H9 (cell line): ENCODE measurements around the gene TRH. TPM values are rescaled to one million over a fixed set of nuclear protein-coding genes. Genes with fewer than 3 reads are reported as not detected.

Experiments
- DNase-seq: peaks from one replicate; pipeline ENCODE4 v3.0.0-alpha.2; 2017
- H2AFZ ChIP-seq: one replicate; pipeline ENCODE4 v1.6.1; 2013; ENCODE audit warnings: mild to moderate bottlenecking, low read length, control low read depth, moderate library complexity
- H2AK5ac ChIP-seq: 2 replicates; pipeline ENCODE4 v1.6.1; 2013; ENCODE audit warnings: low read length, control low read depth, mixed read lengths; ENCODE audit not compliant: insufficient read length
- H2BK120ac ChIP-seq: one replicate; pipeline ENCODE4 v1.6.1; 2013; ENCODE audit warnings: low read depth, mild to moderate bottlenecking, low read length, control low read depth, inconsistent platforms; ENCODE audit not compliant: poor library complexity, severe bottlenecking
- H2BK12ac ChIP-seq: 2 replicates; pipeline ENCODE4 v1.6.1; 2013; ENCODE audit warnings: low read length, control low read depth, mixed read lengths, low read depth; ENCODE audit not compliant: insufficient read length
- H2BK15ac ChIP-seq: 2 replicates; pipeline ENCODE4 v1.6.1; 2013; ENCODE audit warnings: low read depth, low read length, control low read depth
- H2BK20ac ChIP-seq: one replicate; pipeline ENCODE4 v1.6.1; 2013; ENCODE audit warnings: low read depth, mild to moderate bottlenecking, low read length, control low read depth, inconsistent platforms; ENCODE audit not compliant: poor library complexity, severe bottlenecking
- H2BK5ac ChIP-seq: 2 replicates; pipeline ENCODE4 v1.6.1; 2013; ENCODE audit warnings: low read length, control low read depth, mixed read lengths; ENCODE audit not compliant: insufficient read length
- H3K14ac ChIP-seq: 2 replicates; pipeline ENCODE4 v1.6.1; 2013; ENCODE audit warnings: low read length, control low read depth; ENCODE audit not compliant: insufficient read depth
- H3K18ac ChIP-seq: 2 replicates; pipeline ENCODE4 v1.6.1; 2013; ENCODE audit warnings: low read depth, mild to moderate bottlenecking, mixed read lengths, low read length, control low read depth; ENCODE audit not compliant: insufficient read length
- H3K23ac ChIP-seq: 2 replicates; pipeline ENCODE4 v1.6.1; 2013; ENCODE audit warnings: low read length, control low read depth, mixed read lengths, low read depth; ENCODE audit not compliant: insufficient read length
- H3K23me2 ChIP-seq: 2 replicates; pipeline ENCODE4 v1.6.1; 2013; ENCODE audit warnings: low read depth, mild to moderate bottlenecking, mixed read lengths, low read length, control low read depth; ENCODE audit not compliant: insufficient read length, poor library complexity, severe bottlenecking
- H3K27ac ChIP-seq: 2 replicates; pipeline ENCODE4 v1.5.1; 2013; ENCODE audit warnings: low read length, control low read depth, mixed read lengths, low read depth; ENCODE audit not compliant: insufficient read length
- H3K27me3 ChIP-seq: 2 replicates; pipeline ENCODE4 v1.6.1; 2013; ENCODE audit warnings: low read length, control low read depth, inconsistent platforms; ENCODE audit not compliant: insufficient read depth
- H3K4ac ChIP-seq: 2 replicates; pipeline ENCODE4 v1.6.1; 2013; ENCODE audit warnings: low read depth, mild to moderate bottlenecking, control low read depth, inconsistent platforms, low read length, moderate library complexity
- H3K4me1 ChIP-seq: 2 replicates; pipeline ENCODE4 v1.6.1; 2013; ENCODE audit warnings: low read length, control low read depth, inconsistent platforms; ENCODE audit not compliant: insufficient read depth
- H3K4me2 ChIP-seq: 2 replicates; pipeline ENCODE4 v1.6.1; 2013; ENCODE audit warnings: low read length, control low read depth, mixed read lengths; ENCODE audit not compliant: insufficient read length, insufficient read depth
- H3K56ac ChIP-seq: 2 replicates; pipeline ENCODE4 v1.6.1; 2013; ENCODE audit warnings: low read depth, mild to moderate bottlenecking, mixed read lengths, low read length, control low read depth; ENCODE audit not compliant: insufficient read length
- H3K79me1 ChIP-seq: 2 replicates; pipeline ENCODE4 v1.6.1; 2013; ENCODE audit warnings: low read depth, mild to moderate bottlenecking, moderate library complexity, low read length, control low read depth, inconsistent platforms; ENCODE audit not compliant: insufficient read depth, poor library complexity, severe bottlenecking
- H3K79me2 ChIP-seq: 2 replicates; pipeline ENCODE4 v1.6.1; 2013; ENCODE audit warnings: low read length, control low read depth, inconsistent platforms; ENCODE audit not compliant: insufficient read depth
- H3K9ac ChIP-seq: 2 replicates; pipeline ENCODE4 v1.6.1; 2013; ENCODE audit warnings: low read length, control low read depth, mixed read lengths; ENCODE audit not compliant: insufficient read length; ENCODE audit errors: extremely low read depth
- H3K9me3 ChIP-seq: one replicate; pipeline ENCODE4 v1.6.1; 2013; ENCODE audit warnings: low read depth, low read length, inconsistent platforms; ENCODE audit not compliant: control insufficient read depth
- H3T11ph ChIP-seq: one replicate; pipeline ENCODE4 v1.6.1; 2013; ENCODE audit warnings: mild to moderate bottlenecking, low read length, control low read depth, inconsistent platforms
- H4K20me1 ChIP-seq: one replicate; pipeline ENCODE4 v1.6.1; 2013; ENCODE audit not compliant: control insufficient read depth, insufficient read length, insufficient read depth
- H4K5ac ChIP-seq: 2 replicates; pipeline ENCODE4 v1.6.1; 2013; ENCODE audit warnings: low read depth, mild to moderate bottlenecking, mixed read lengths, low read length, control low read depth; ENCODE audit not compliant: insufficient read length
- H4K8ac ChIP-seq: replicated peaks from 2 replicates; pipeline ENCODE4 v1.6.1; 2013; ENCODE audit warnings: low read length, control low read depth, mixed read lengths, low read depth; ENCODE audit not compliant: insufficient read length
- H4K91ac ChIP-seq: 2 replicates; pipeline ENCODE4 v1.6.1; 2013; ENCODE audit warnings: low read depth, mild to moderate bottlenecking, moderate library complexity, mixed read lengths, low read length, control low read depth; ENCODE audit not compliant: insufficient read length
- H3K27ac Mint-ChIP-seq, 3 experiments: 2 replicates in 2 of 3; 3 replicates in 1 of 3; pipeline ENCODE4 v1.8.0; 2020 to 2021; ENCODE audit warnings: mixed read lengths in 3 of 3, mild to moderate bottlenecking in 1 of 3, moderate library complexity in 1 of 3
- H3K27me3 Mint-ChIP-seq: 2 replicates; pipeline ENCODE4 v1.8.0; 2021; ENCODE audit warnings: low read depth, mild to moderate bottlenecking, moderate library complexity, mixed read lengths
- H3K36me3 Mint-ChIP-seq, 3 experiments: 2 replicates in 2 of 3; 3 replicates in 1 of 3; pipeline ENCODE4 v1.8.0; 2020 to 2021; ENCODE audit warnings: low read depth in 3 of 3, mixed read lengths in 3 of 3; ENCODE audit not compliant: insufficient read depth in 1 of 3
- H3K4me1 Mint-ChIP-seq, 2 experiments: 2 replicates each; pipeline ENCODE4 v1.8.0; 2020; ENCODE audit warnings: mixed read lengths in 2 of 2
- H3K4me3 Mint-ChIP-seq, 2 experiments: 2 replicates in 1 of 2; 3 replicates in 1 of 2; pipeline ENCODE4 v1.8.0; 2020 to 2021; ENCODE audit warnings: mild to moderate bottlenecking in 2 of 2, mixed read lengths in 2 of 2, moderate library complexity in 1 of 2
- H3K9me3 Mint-ChIP-seq, 2 experiments: 2 replicates in 1 of 2; 3 replicates in 1 of 2; pipeline ENCODE4 v1.8.0; 2020; ENCODE audit warnings: mild to moderate bottlenecking in 2 of 2, mixed read lengths in 2 of 2, moderate library complexity in 1 of 2
- WGBS: extraction: QIAGEN DNeasy Blood & Tissue Kit; methylation state at CpG from one replicate; pipeline ENCODE4 v1.1.7; 2013; ENCODE audit warnings: missing lambda C conversion rate, low lambda C conversion rate, mixed read lengths; ENCODE audit not compliant: insufficient read length; ENCODE audit errors: extremely low coverage; 5-methylcytosine and 5-hydroxymethylcytosine counted together
- total RNA-seq: library from RNA; stranded (reverse); gene quantifications from 2 replicates; pipeline ENCODE4 v1.2.1, GENCODE V29; 2021
- TF ChIP-seq, protein P1 (sequence below): fragments of 200-600 bp; sonication (generic); conservative IDR thresholded peaks from 3 replicates; pipeline ENCODE4 v1.8.0; 2021; ENCODE audit warnings: antibody characterized with exemption, mild to moderate bottlenecking

TRH gene
- total RNA-seq, 1 experiment from 2014 or later, result not detected

DNA sequence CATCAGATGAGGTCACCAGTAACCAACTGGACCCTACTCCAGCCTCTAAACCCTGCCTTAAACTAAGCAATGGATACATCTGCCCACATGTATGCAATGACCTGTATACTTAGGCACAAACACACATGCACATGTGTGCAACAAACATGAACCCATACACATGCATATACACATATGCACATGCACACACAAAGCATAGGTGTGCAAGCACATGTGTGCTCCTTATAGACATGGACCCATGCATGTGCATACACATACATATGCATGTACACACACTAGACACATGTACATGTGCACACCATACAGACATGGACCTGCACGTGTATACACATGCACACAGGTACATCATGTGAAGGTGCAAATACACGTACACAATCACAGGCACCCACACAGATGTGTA is 8.6 kb upstream of the TRH start:
- no peak overlapping the region for H3T11ph ChIP-seq
- no peak overlapping the region for H2BK15ac ChIP-seq
- H2AFZ ChIP-seq, result no peak overlapping the region
- no peaks in the 10 kb centered on the region for H4K20me1 ChIP-seq
- H2BK5ac ChIP-seq, result no peak overlapping the region
- no peak overlapping the region for H3K56ac ChIP-seq
- no peak overlapping the region for H3K4ac ChIP-seq
- no peak overlapping the region for H3K18ac ChIP-seq
- H3K14ac ChIP-seq, result no peak overlapping the region
- no peak overlapping the region for H4K8ac ChIP-seq
- Mint-ChIP-seq H3K27ac (no peak overlapping the region), H3K27me3 (peaks cover 80% of the 10 kb centered on the region), H3K4me3 (no peak overlapping the region), H3K36me3 (no peaks in the 10 kb centered on the region), H3K4me1 (peaks cover 5% of the 10 kb centered on the region in 2 experiments), H3K9me3 (peaks cover 0 to 4% of the 10 kb centered on the region in 2 experiments; a peak in 1 of 5 replicates)
- H3K4me2 ChIP-seq, result no peak overlapping the region
- H4K5ac ChIP-seq, result no peak overlapping the region
- no peak for DNase-seq
- WGBS, result no CpG with 5 or more reads among the region's 2 CpGs
- H2BK20ac ChIP-seq, result no peak overlapping the region
- H3K9me3 ChIP-seq, result no peaks in the 10 kb centered on the region
- no peaks in the 10 kb centered on the region for H3K79me1 ChIP-seq
- TF ChIP-seq, protein P1, sequence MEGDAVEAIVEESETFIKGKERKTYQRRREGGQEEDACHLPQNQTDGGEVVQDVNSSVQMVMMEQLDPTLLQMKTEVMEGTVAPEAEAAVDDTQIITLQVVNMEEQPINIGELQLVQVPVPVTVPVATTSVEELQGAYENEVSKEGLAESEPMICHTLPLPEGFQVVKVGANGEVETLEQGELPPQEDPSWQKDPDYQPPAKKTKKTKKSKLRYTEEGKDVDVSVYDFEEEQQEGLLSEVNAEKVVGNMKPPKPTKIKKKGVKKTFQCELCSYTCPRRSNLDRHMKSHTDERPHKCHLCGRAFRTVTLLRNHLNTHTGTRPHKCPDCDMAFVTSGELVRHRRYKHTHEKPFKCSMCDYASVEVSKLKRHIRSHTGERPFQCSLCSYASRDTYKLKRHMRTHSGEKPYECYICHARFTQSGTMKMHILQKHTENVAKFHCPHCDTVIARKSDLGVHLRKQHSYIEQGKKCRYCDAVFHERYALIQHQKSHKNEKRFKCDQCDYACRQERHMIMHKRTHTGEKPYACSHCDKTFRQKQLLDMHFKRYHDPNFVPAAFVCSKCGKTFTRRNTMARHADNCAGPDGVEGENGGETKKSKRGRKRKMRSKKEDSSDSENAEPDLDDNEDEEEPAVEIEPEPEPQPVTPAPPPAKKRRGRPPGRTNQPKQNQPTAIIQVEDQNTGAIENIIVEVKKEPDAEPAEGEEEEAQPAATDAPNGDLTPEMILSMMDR, result no peak
- H3K27ac ChIP-seq, result no peak overlapping the region
- no peak overlapping the region for H2AK5ac ChIP-seq
- H3K79me2 ChIP-seq, result no peaks in the 10 kb centered on the region
- H3K27me3 ChIP-seq, result peaks cover 39% of the 10 kb centered on the region; the same call in 1 of the 2 replicates
- H2BK12ac ChIP-seq, result no peak overlapping the region
- H3K23ac ChIP-seq, result peak overlapping the region; percentile 7
- no peaks in the 10 kb centered on the region for H3K4me1 ChIP-seq
- no peak overlapping the region for H3K9ac ChIP-seq
- no peaks in the 10 kb centered on the region for H3K23me2 ChIP-seq
- no peak overlapping the region for H4K91ac ChIP-seq
- no peak overlapping the region for H2BK120ac ChIP-seq
